Esophagus squamous epithelium (tissue), 5 donors: ENCODE measurements around the gene ERICH6. TPM values are rescaled to one million over a fixed set of nuclear protein-coding genes. Genes with fewer than 3 reads are reported as not detected.

Source experiments
- DNase-seq: peaks from one replicate; lab custom pipeline; 2025; lab: John Stamatoyannopoulos, UW
- H3K27ac ChIP-seq, 4 donors: fragments of 200-600 bp; sonication (generic); one replicate each; pipeline ENCODE4 v1.5.1; 2016 to 2019; ENCODE audit warnings: mild to moderate bottlenecking in 1 of 4
- H3K27me3 ChIP-seq, 4 donors: fragments of 200-600 bp; sonication (generic); 1 replicate in 3 of 4; 2 replicates in 1 of 4; pipeline versions ENCODE4 v1.5.1 to v1.6.0; 2017 to 2021; ENCODE audit warnings: antibody characterized with exemption in 1 of 4
- H3K36me3 ChIP-seq, 3 donors: fragments of 200-600 bp; sonication (generic); one replicate each; pipeline ENCODE4 v1.5.1; 2016 to 2019
- H3K4me1 ChIP-seq, 3 donors: fragments of 200-600 bp; sonication (generic); one replicate each; pipeline ENCODE4 v1.5.1; 2017 to 2019
- H3K4me3 ChIP-seq, 4 donors: fragments of 200-600 bp; sonication (generic); 1 replicate in 3 of 4; 2 replicates in 1 of 4; pipeline ENCODE4 v1.5.1; 2016 to 2019; ENCODE audit warnings: mild to moderate bottlenecking in 2 of 4, moderate library complexity in 1 of 4
- H3K9me3 ChIP-seq, 3 donors: fragments of 200-600 bp; sonication (generic); one replicate each; pipeline ENCODE4 v1.5.1; 2016 to 2019
- CTCF ChIP-seq, 6 experiments: fragments of 450-650 bp in 4 of 6; fragments of 200-600 bp in 2 of 6; sonication (generic) in 2 of 6; IDR thresholded peaks; one replicate each; pipeline ENCODE4 v1.5.1; 2016 to 2019; ENCODE audit warnings: antibody characterized with exemption in 6 of 6, mild to moderate bottlenecking in 4 of 6, moderate library complexity in 4 of 6
- POLR2A ChIP-seq, 4 donors: fragments of 450-650 bp; IDR thresholded peaks; one replicate each; pipeline ENCODE4 v1.6.1; 2017; ENCODE audit warnings: antibody characterized with exemption in 4 of 4, mild to moderate bottlenecking in 4 of 4, moderate library complexity in 3 of 4
- WGBS, 2 donors: methylation state at CpG; one replicate each; pipeline ENCODE4 v1.1.5; 2018; 5-methylcytosine and 5-hydroxymethylcytosine counted together
- intact Hi-C: fragments of 100-400 bp; cut with DNase I; formaldehyde crosslinking; loops from one replicate; pipeline ENCODE4 v1.15.0; 2022
- total RNA-seq, 4 donors: library from RNA; depleted of rRNA; stranded (reverse); fragments of >200 nt; gene quantifications; one replicate each; pipeline ENCODE4 v1.1.0, GENCODE V29; 2016
- donor health status: DM: yes; HTN: yes; CAD: no.

ERICH6 gene
- total RNA-seq, 4 donors from 2014 or later, result not detected

- H3K36me3 ChIP-seq, result no peaks in the 10 kb centered on the region
- H3K27ac ChIP-seq, result peak overlapping the region; percentile 42 to 91 (median 75)
- H3K4me3 ChIP-seq, result no peak overlapping the region
- DNase-seq, result no peak
- H3K9me3 ChIP-seq, result no peaks in the 10 kb centered on the region
- 16 to 70% methylated on average over 4 to 5 of the region's 6 CpGs for WGBS, 2 donors
- no peaks in the 10 kb centered on the region for H3K27me3 ChIP-seq
- H3K4me1 ChIP-seq, result peaks cover 18 to 72% (median 32%) of the 10 kb centered on the region in 3 donors
- intact Hi-C loops, result loop anchor here (5.0 kb wide), 2 partner anchors 138 to 423 kb away; no protein-coding TSS in a partner anchor
- TF ChIP-seq CTCF (IDR thresholded peaks at IDR 0.05), result no peak
Observed at GRCh38 chr3:150723946-150724345, 20.2 kb upstream of the ERICH6 start.

GRCh38 chr3:150722267-150722666 lies 18.5 kb upstream of the ERICH6 start:
- no peak for DNase-seq

GRCh38 chr3:150721285-150722130 lies 17.8 kb upstream of the ERICH6 start:
- Histone ChIP-seq H3K36me3 (no peaks in the 10 kb centered on the region), H3K4me1 (peaks cover 7 to 48% (median 20%) of the 10 kb centered on the region in 3 donors), H3K9me3 (no peaks in the 10 kb centered on the region), H3K4me3 (no peak overlapping the region), H3K27me3 (no peaks in the 10 kb centered on the region), H3K27ac (no peak overlapping the region)
- no peak for DNase-seq
- TF ChIP-seq POLR2A (IDR thresholded peaks at IDR 0.05) (no peak), CTCF (IDR thresholded peaks at IDR 0.05) (peak; percentile 54 to 92 (median 85))
- intact Hi-C loops, result loop anchor here (5.0 kb wide), 2 partner anchors 141 to 426 kb away; no protein-coding TSS in a partner anchor
- WGBS, 2 donors, result 12 to 27% methylated on average over 13 of the region's 13 CpGs

More at GRCh38 chr3:150722267-150722666, 18.5 kb upstream of the ERICH6 start:
- TF ChIP-seq POLR2A (IDR thresholded peaks at IDR 0.05), result no peak
- H3K4me3 ChIP-seq, result no peak overlapping the region
- intact Hi-C loops, result loop anchor here (5.0 kb wide), 2 partner anchors 140 to 425 kb away; no protein-coding TSS in a partner anchor
- WGBS, 2 donors, result 91 to 92% methylated on average over 3 of the region's 3 CpGs
- no peaks in the 10 kb centered on the region for H3K36me3 ChIP-seq
- peaks cover 9 to 56% (median 24%) of the 10 kb centered on the region in 3 donors for H3K4me1 ChIP-seq
- no peaks in the 10 kb centered on the region for H3K27me3 ChIP-seq
- peak overlapping the region in 1 of 4 donors; percentile 91 for H3K27ac ChIP-seq
- no peaks in the 10 kb centered on the region for H3K9me3 ChIP-seq

DNA sequence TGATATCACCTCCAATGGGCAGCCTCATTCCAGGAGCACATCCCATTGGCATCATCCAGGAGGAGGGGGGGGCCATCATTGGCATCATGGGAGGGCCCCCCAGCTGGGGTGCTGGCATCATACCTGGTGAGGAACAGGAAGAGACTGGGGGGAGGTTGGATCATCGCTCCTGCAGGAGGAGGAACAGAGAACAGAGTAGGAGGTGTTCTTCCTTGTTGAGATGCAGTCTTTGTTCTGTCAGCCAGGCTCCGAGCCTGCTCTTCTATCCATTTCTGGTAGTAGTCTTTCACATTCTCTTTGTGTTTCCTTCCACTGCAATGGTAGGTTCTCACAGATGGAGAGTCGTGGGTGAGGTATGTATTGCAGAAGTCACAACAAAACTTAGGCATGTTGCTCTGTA lies 16.7 kb upstream of the ERICH6 start:
- no peaks in the 10 kb centered on the region for H3K27me3 ChIP-seq
- no peaks in the 10 kb centered on the region for H3K9me3 ChIP-seq
- peaks cover 5 to 37% (median 20%) of the 10 kb centered on the region in 3 donors for H3K4me1 ChIP-seq
- TF ChIP-seq POLR2A (IDR thresholded peaks at IDR 0.05), result no peak
- TF ChIP-seq CTCF (IDR thresholded peaks at IDR 0.05), result no peak
- no peak overlapping the region for H3K4me3 ChIP-seq
- H3K36me3 ChIP-seq, result no peaks in the 10 kb centered on the region
- intact Hi-C loops, result loop anchor here (5.0 kb wide), 2 partner anchors 142 to 427 kb away; no protein-coding TSS in a partner anchor
- DNase-seq, result no peak
- H3K27ac ChIP-seq, result no peak overlapping the region
- 69 to 73% methylated on average over 3 of the region's 3 CpGs for WGBS, 2 donors

GRCh38 chr3:150710097-150710496 lies 6.4 kb upstream of the ERICH6 start:
- Histone ChIP-seq H3K36me3 (peaks cover 0 to 12% (median 0%) of the 10 kb centered on the region in 3 donors), H3K4me1 (no peaks in the 10 kb centered on the region), H3K9me3 (no peaks in the 10 kb centered on the region), H3K27ac (no peak overlapping the region), H3K27me3 (no peaks in the 10 kb centered on the region), H3K4me3 (no peak overlapping the region)
- WGBS, 2 donors, result 75 to 92% methylated on average over 2 of the region's 2 CpGs
- DNase-seq, result no peak
- intact Hi-C loops, result no loop called here
- TF ChIP-seq CTCF (IDR thresholded peaks at IDR 0.05) (no peak), POLR2A (IDR thresholded peaks at IDR 0.05) (no peak)
